Mesenchymal stem cell (in vitro differentiated cells and primary cell): Measurements from ENCODE around the gene ADAP2.
"Not testable (repeated sequence)": the region's sequence is repeated elsewhere in the genome, so short reads cannot be mapped to it uniquely, and the experiment has no call there.

ENCODE experiments used
- DNase-seq: peaks from one replicate; pipeline ENCODE4 v3.0.0-alpha.2; 2013
- H2AFZ ChIP-seq: one replicate; pipeline ENCODE4 v1.6.1; 2013; ENCODE audit warnings: low read depth, mild to moderate bottlenecking, control low read depth, inconsistent platforms, low read length, moderate library complexity
- H2AK5ac ChIP-seq: 2 replicates; pipeline ENCODE4 v1.6.1; 2013; ENCODE audit warnings: low read length, moderate library complexity, mild to moderate bottlenecking, inconsistent platforms; ENCODE audit not compliant: severe bottlenecking
- H2BK120ac ChIP-seq: one replicate; pipeline ENCODE4 v1.6.1; 2013; ENCODE audit warnings: low read depth, mild to moderate bottlenecking, inconsistent platforms, low read length, moderate library complexity
- H2BK12ac ChIP-seq, 2 experiments: one replicate each; pipeline ENCODE4 v1.6.1; 2013; ENCODE audit warnings: inconsistent platforms in 2 of 2, low read length in 2 of 2, mild to moderate bottlenecking in 2 of 2, moderate library complexity in 2 of 2, control low read depth in 1 of 2
- H2BK15ac ChIP-seq: one replicate; pipeline ENCODE4 v1.6.1; 2013; ENCODE audit warnings: mild to moderate bottlenecking, low read depth, inconsistent platforms; ENCODE audit not compliant: poor library complexity, severe bottlenecking
- H2BK5ac ChIP-seq: 2 replicates; pipeline ENCODE4 v1.6.1; 2013; ENCODE audit warnings: low read depth, mild to moderate bottlenecking, low read length, control low read depth, inconsistent platforms; ENCODE audit not compliant: poor library complexity, severe bottlenecking
- H3K14ac ChIP-seq, 2 experiments: one replicate each; pipeline ENCODE4 v1.6.1; 2013; ENCODE audit warnings: inconsistent platforms in 2 of 2, low read length in 2 of 2, control low read depth in 1 of 2, mild to moderate bottlenecking in 1 of 2, moderate library complexity in 1 of 2
- H3K18ac ChIP-seq, 2 experiments: one replicate each; pipeline ENCODE4 v1.6.1; 2013; ENCODE audit warnings: inconsistent platforms in 2 of 2, low read length in 2 of 2, control low read depth in 1 of 2, low read depth in 1 of 2, mild to moderate bottlenecking in 1 of 2
- H3K23ac ChIP-seq, 2 experiments: one replicate each; pipeline ENCODE4 v1.6.1; 2013; ENCODE audit warnings: inconsistent platforms in 2 of 2, low read length in 2 of 2, mild to moderate bottlenecking in 2 of 2, moderate library complexity in 2 of 2, control low read depth in 1 of 2
- H3K27ac ChIP-seq: 2 replicates; pipeline ENCODE4 v1.5.1; 2013; ENCODE audit warnings: mild to moderate bottlenecking, moderate library complexity, low read length, control low read depth, inconsistent platforms; ENCODE audit not compliant: poor library complexity, severe bottlenecking
- H3K27me3 ChIP-seq, 2 experiments: 2 replicates each; pipeline versions ENCODE4 v1.6.1 to v1.7.0; 2013; ENCODE audit warnings: low read length in 2 of 2, mild to moderate bottlenecking in 2 of 2, moderate library complexity in 2 of 2, control low read depth in 1 of 2, inconsistent platforms in 1 of 2; ENCODE audit not compliant: control insufficient read depth in 1 of 2, insufficient read depth in 1 of 2
- H3K36me3 ChIP-seq, 2 experiments: 2 replicates each; pipeline versions ENCODE4 v1.6.1 to v1.7.0; 2013; ENCODE audit warnings: low read length in 2 of 2, control low read depth in 1 of 2, inconsistent platforms in 1 of 2, low read depth in 1 of 2, mild to moderate bottlenecking in 1 of 2; ENCODE audit not compliant: insufficient read depth in 2 of 2, control insufficient read depth in 1 of 2
- H3K4ac ChIP-seq, 2 experiments: one replicate each; pipeline ENCODE4 v1.6.1; 2013; ENCODE audit warnings: inconsistent platforms in 2 of 2, low read length in 2 of 2, mild to moderate bottlenecking in 2 of 2, moderate library complexity in 2 of 2, control low read depth in 1 of 2, low read depth in 1 of 2
- H3K4me1 ChIP-seq: 2 replicates; pipeline ENCODE4 v1.6.1; 2013; ENCODE audit warnings: low read depth, low read length, control low read depth; ENCODE audit not compliant: control insufficient read depth, insufficient read depth
- H3K4me2 ChIP-seq: 2 replicates; pipeline ENCODE4 v1.6.1; 2013; ENCODE audit warnings: low read length, mild to moderate bottlenecking, inconsistent platforms; ENCODE audit not compliant: poor library complexity, severe bottlenecking
- H3K4me3 ChIP-seq, 2 experiments: 2 replicates each; pipeline versions ENCODE4 v1.5.1 to v1.7.0; 2013; ENCODE audit warnings: low read length in 2 of 2, mild to moderate bottlenecking in 2 of 2, control low read depth in 1 of 2, low read depth in 1 of 2; ENCODE audit not compliant: insufficient read depth in 1 of 2
- H3K79me1 ChIP-seq: replicated peaks from 2 replicates; pipeline ENCODE4 v1.6.1; 2013; ENCODE audit warnings: mild to moderate bottlenecking, control low read depth, low read length, inconsistent platforms; ENCODE audit not compliant: poor library complexity, severe bottlenecking
- H3K9ac ChIP-seq: 2 replicates; pipeline ENCODE4 v1.7.0; 2013; ENCODE audit warnings: mild to moderate bottlenecking, low read length, moderate library complexity
- H3K9me3 ChIP-seq: 2 replicates; pipeline ENCODE4 v1.7.0; 2013; ENCODE audit warnings: mild to moderate bottlenecking, low read length; ENCODE audit not compliant: control insufficient read depth
- H4K8ac ChIP-seq: one replicate; pipeline ENCODE4 v1.6.1; 2013; ENCODE audit warnings: inconsistent platforms, mild to moderate bottlenecking, low read length, moderate library complexity
- H4K91ac ChIP-seq: one replicate; pipeline ENCODE4 v1.6.1; 2013; ENCODE audit warnings: mild to moderate bottlenecking, low read length, inconsistent platforms
- WGBS: methylation state at CpG from one replicate; pipeline ENCODE4 v1.1.7; 2013; ENCODE audit warnings: mixed read lengths; 5-methylcytosine and 5-hydroxymethylcytosine counted together

Gene ADAP2

DNA sequence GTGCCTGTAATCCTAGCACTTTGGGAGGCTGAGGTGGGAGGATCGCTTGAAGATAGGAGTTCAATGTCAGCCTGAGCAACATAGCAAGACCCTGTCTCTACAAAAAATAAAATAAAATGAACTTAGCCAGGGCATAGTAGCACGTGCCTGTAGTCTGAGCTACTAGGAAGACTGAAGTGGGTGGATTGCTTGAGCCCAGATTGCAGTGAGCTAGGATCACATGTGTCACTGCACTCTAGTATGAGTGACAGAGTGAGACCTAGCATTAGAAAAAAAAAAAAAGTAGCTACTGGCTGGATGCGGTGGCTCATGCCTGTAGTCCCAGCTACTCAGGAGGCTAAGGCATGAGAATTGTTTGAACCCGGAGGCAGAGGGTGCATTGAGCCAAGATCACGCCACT lies 6.0 kb downstream of the ADAP2 start:
- no peak overlapping the region for H2BK12ac ChIP-seq
- no peak overlapping the region for H3K18ac ChIP-seq
- H3K23ac ChIP-seq, result no peak overlapping the region
- no peak overlapping the region for H3K9ac ChIP-seq
- no peak overlapping the region for H2BK120ac ChIP-seq
- no peaks in the 10 kb centered on the region for H3K36me3 ChIP-seq
- H3K79me1 ChIP-seq, result no peaks in the 10 kb centered on the region
- peaks cover 6% of the 10 kb centered on the region for H3K4me1 ChIP-seq
- no peak for DNase-seq
- no peak overlapping the region for H2AK5ac ChIP-seq
- H3K4me2 ChIP-seq, result no peak overlapping the region
- H3K14ac ChIP-seq, result no peak overlapping the region
- no peak overlapping the region for H2BK15ac ChIP-seq
- H2AFZ ChIP-seq, result no peak overlapping the region
- no peak overlapping the region for H3K4ac ChIP-seq
- H2BK5ac ChIP-seq, result no peak overlapping the region
- no peak overlapping the region for H3K27ac ChIP-seq
- 91% methylated on average over 5 of the region's 5 CpGs for WGBS
- no peak overlapping the region for H3K4me3 ChIP-seq
- no peaks in the 10 kb centered on the region for H3K9me3 ChIP-seq
- H3K27me3 ChIP-seq, result peaks cover 0 to 35% of the 10 kb centered on the region in 2 experiments
- H4K91ac ChIP-seq, result no peak overlapping the region
- H4K8ac ChIP-seq, result no peak overlapping the region

GRCh38 chr17:30928584-30928983 lies 6.8 kb downstream of the ADAP2 start:
- Histone ChIP-seq H2BK120ac (no peak overlapping the region), H2AK5ac (no peak overlapping the region), H4K8ac (no peak overlapping the region), H3K18ac (no peak overlapping the region), H2BK12ac (no peak overlapping the region), H3K36me3 (no peaks in the 10 kb centered on the region), H2BK5ac (no peak overlapping the region), H3K4me1 (peaks cover 6% of the 10 kb centered on the region), H3K4me2 (no peak overlapping the region), H3K4ac (no peak overlapping the region), H3K27ac (no peak overlapping the region), H3K9ac (no peak overlapping the region), H2BK15ac (no peak overlapping the region), H3K4me3 (no peak overlapping the region), H3K79me1 (no peaks in the 10 kb centered on the region), H3K9me3 (no peaks in the 10 kb centered on the region), H3K27me3 (peaks cover 0 to 27% of the 10 kb centered on the region in 2 experiments), H2AFZ (no peak overlapping the region), H3K14ac (no peak overlapping the region), H3K23ac (no peak overlapping the region), H4K91ac (no peak overlapping the region)
- DNase-seq, result no peak
- 95% methylated on average over 2 of the region's 3 CpGs for WGBS

DNA sequence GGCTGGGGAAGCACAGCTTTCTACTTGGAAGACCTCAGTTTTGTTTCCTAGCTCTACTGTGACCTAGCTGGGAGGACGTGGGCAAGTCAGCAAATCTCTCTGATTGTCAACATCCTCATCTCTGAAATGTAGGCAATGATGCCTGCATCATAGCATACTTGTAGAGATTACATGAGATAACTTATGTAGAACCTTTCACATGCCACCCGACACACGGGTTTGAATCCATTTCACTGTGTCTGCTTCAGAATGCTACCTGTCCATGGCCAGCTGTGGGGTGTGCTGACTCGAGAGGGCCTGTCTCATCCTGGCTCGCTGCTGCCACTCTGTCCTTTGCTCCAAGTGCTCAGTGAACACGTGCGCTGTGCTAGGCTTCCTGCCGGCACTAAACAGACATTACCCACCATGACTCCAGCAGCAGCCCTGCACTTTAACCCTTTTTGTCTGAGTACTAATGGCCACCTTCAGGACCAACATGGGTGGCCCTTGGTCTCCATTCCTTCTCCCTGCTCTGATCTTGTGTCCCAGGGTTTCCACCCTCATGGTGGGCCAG lies 7.4 kb downstream of the ADAP2 start:
- Histone ChIP-seq H3K9me3 (no peaks in the 10 kb centered on the region), H3K4me2 (no peak overlapping the region), H3K23ac (no peak overlapping the region), H4K91ac (no peak overlapping the region), H3K18ac (no peak overlapping the region), H2AK5ac (no peak overlapping the region), H3K4ac (no peak overlapping the region), H4K8ac (no peak overlapping the region), H3K4me1 (peaks cover 6% of the 10 kb centered on the region), H3K9ac (no peak overlapping the region), H3K27ac (no peak overlapping the region), H2AFZ (no peak overlapping the region), H2BK5ac (no peak overlapping the region), H2BK15ac (no peak overlapping the region), H3K79me1 (no peaks in the 10 kb centered on the region), H2BK120ac (no peak overlapping the region), H2BK12ac (no peak overlapping the region), H3K36me3 (no peaks in the 10 kb centered on the region), H3K14ac (no peak overlapping the region), H3K27me3 (peaks cover 0 to 22% of the 10 kb centered on the region in 2 experiments), H3K4me3 (no peak overlapping the region)
- WGBS, result 79% methylated on average over 8 of the region's 8 CpGs
- DNase-seq, result no peak

DNA sequence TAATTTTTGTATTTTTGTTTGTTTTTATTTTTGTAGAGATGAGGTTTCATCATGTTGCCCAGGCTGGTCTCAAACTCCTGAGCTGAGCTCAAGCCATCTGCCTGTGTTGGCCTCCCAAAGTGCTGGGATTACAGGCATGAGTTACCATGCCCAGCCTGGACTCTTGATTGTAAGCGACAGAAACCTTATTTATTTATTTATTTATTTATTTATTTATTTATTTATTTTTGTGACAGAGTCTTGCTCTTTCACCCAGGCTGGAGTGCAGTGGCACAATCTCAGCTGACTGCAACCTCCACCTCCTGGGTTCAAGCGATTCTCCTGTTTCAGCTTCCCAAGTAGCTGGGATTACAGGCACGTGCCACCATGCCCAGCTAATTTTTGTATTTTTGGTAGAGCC lies 8.1 kb downstream of the ADAP2 start:
- H2BK5ac ChIP-seq, H2BK12ac ChIP-seq, H3K4ac ChIP-seq, H4K91ac ChIP-seq, H3K9me3 ChIP-seq, H3K4me2 ChIP-seq, H3K27ac ChIP-seq, H3K79me1 ChIP-seq, H3K4me3 ChIP-seq, H2AK5ac ChIP-seq, H3K14ac ChIP-seq, H2BK15ac ChIP-seq, H3K18ac ChIP-seq, H2BK120ac ChIP-seq, DNase-seq, H2AFZ ChIP-seq, H3K4me1 ChIP-seq, H3K36me3 ChIP-seq, H3K23ac ChIP-seq, H3K9ac ChIP-seq, H4K8ac ChIP-seq: not testable (repeated sequence)
- peaks cover 0 to 18% of the 10 kb centered on the region in 2 experiments for H3K27me3 ChIP-seq
- 96% methylated on average over 2 of the region's 3 CpGs for WGBS
